ENCODE measurements around the gene LATS1.

DNA sequence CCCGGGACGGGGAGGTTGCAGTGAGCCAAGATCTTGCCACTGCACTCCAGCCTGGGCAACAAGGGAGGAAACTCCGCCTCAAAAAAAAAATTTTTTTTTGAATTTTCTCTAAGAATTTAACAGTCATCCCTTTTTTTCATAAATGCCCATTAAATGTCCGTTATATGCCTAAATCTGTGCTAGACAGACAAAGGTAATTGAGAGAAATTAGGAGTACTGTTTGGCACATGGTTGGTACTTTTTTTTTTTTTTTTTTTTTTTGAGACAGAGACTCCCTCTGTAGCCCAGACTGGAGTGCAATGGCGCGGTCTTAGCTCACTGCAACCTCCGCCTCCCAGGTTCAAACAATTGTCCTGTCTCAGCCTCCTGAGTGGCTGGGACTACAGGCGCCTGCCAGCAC lies 33.3 kb upstream of the LATS1 start:
- TF ChIP-seq POLR2AphosphoS5 (IDR thresholded peaks at IDR 0.05) (no peak), TAF1 (IDR thresholded peaks at IDR 0.05; ENCODE audit: low read depth) (no peak), MXI1 (conservative IDR thresholded peaks at IDR 0.05; ENCODE audit: poor library complexity, severe bottlenecking) (no peak)
- TF ChIP-seq, protein P1, sequence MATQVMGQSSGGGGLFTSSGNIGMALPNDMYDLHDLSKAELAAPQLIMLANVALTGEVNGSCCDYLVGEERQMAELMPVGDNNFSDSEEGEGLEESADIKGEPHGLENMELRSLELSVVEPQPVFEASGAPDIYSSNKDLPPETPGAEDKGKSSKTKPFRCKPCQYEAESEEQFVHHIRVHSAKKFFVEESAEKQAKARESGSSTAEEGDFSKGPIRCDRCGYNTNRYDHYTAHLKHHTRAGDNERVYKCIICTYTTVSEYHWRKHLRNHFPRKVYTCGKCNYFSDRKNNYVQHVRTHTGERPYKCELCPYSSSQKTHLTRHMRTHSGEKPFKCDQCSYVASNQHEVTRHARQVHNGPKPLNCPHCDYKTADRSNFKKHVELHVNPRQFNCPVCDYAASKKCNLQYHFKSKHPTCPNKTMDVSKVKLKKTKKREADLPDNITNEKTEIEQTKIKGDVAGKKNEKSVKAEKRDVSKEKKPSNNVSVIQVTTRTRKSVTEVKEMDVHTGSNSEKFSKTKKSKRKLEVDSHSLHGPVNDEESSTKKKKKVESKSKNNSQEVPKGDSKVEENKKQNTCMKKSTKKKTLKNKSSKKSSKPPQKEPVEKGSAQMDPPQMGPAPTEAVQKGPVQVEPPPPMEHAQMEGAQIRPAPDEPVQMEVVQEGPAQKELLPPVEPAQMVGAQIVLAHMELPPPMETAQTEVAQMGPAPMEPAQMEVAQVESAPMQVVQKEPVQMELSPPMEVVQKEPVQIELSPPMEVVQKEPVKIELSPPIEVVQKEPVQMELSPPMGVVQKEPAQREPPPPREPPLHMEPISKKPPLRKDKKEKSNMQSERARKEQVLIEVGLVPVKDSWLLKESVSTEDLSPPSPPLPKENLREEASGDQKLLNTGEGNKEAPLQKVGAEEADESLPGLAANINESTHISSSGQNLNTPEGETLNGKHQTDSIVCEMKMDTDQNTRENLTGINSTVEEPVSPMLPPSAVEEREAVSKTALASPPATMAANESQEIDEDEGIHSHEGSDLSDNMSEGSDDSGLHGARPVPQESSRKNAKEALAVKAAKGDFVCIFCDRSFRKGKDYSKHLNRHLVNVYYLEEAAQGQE (IDR thresholded peaks at IDR 0.05; ENCODE audit: borderline replicate concordance): no peak
- TF ChIP-seq, protein P2, sequence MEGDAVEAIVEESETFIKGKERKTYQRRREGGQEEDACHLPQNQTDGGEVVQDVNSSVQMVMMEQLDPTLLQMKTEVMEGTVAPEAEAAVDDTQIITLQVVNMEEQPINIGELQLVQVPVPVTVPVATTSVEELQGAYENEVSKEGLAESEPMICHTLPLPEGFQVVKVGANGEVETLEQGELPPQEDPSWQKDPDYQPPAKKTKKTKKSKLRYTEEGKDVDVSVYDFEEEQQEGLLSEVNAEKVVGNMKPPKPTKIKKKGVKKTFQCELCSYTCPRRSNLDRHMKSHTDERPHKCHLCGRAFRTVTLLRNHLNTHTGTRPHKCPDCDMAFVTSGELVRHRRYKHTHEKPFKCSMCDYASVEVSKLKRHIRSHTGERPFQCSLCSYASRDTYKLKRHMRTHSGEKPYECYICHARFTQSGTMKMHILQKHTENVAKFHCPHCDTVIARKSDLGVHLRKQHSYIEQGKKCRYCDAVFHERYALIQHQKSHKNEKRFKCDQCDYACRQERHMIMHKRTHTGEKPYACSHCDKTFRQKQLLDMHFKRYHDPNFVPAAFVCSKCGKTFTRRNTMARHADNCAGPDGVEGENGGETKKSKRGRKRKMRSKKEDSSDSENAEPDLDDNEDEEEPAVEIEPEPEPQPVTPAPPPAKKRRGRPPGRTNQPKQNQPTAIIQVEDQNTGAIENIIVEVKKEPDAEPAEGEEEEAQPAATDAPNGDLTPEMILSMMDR (IDR thresholded peaks at IDR 0.05; ENCODE audit: poor library complexity, severe bottlenecking): no peak

Data from neural cell (in vitro differentiated cells).